Heart left ventricle (tissue), 16 donors: ENCODE data around the gene RBM22. TPM values are rescaled to one million over a fixed set of nuclear protein-coding genes. Genes with fewer than 3 reads are reported as not detected.

ENCODE experiments used
- ATAC-seq, 4 donors: fragments of 200-7000 bp; cut with Tn5 transposase; one replicate each; pipeline ENCODE4 v1.9.1; 2020 to 2022; ENCODE audit warnings: moderate library complexity in 4 of 4, mild to moderate bottlenecking in 3 of 4, moderate number of reproducible peaks in 1 of 4
- DNase-seq, 5 donors: peaks; one replicate each; pipeline ENCODE4 v3.0.0-alpha.2; 2020
- H3K27ac ChIP-seq, 12 donors: fragments of 200-600 bp; sonication (generic) in 4 of 12; one replicate each; pipeline versions ENCODE4 v1.5.0 to v1.8.0; 2016 to 2022; ENCODE audit warnings: mild to moderate bottlenecking in 2 of 12
- H3K27me3 ChIP-seq, 9 donors: fragments of 200-600 bp; sonication (generic) in 2 of 9; one replicate each; pipeline versions ENCODE4 v1.5.1 to v1.8.0; 2016 to 2022; ENCODE audit warnings: mild to moderate bottlenecking in 3 of 9
- H3K36me3 ChIP-seq, 9 donors: fragments of 200-600 bp; sonication (generic) in 2 of 9; one replicate each; pipeline versions ENCODE4 v1.5.0 to v1.8.0; 2018 to 2022; ENCODE audit warnings: mild to moderate bottlenecking in 2 of 9
- H3K4me1 ChIP-seq, 12 donors: fragments of 200-600 bp; sonication (generic) in 4 of 12; one replicate each; pipeline versions ENCODE4 v1.5.0 to v1.8.0; 2016 to 2022; ENCODE audit warnings: mild to moderate bottlenecking in 3 of 12
- H3K4me3 ChIP-seq, 12 donors: fragments of 200-600 bp; sonication (generic) in 4 of 12; one replicate each; pipeline versions ENCODE4 v1.5.0 to v1.8.0; 2017 to 2022; ENCODE audit warnings: mild to moderate bottlenecking in 9 of 12, moderate library complexity in 4 of 12
- H3K9me3 ChIP-seq, 12 donors: fragments of 200-600 bp; sonication (generic) in 4 of 12; one replicate each; pipeline versions ENCODE4 v1.5.0 to v1.8.0; 2016 to 2022; ENCODE audit warnings: mild to moderate bottlenecking in 1 of 12
- CTCF ChIP-seq, 12 donors: fragments of 200-600 bp; sonication (generic) in 4 of 12; IDR thresholded peaks; one replicate each; pipeline versions ENCODE4 v1.5.0 to v1.8.0; 2018 to 2022; ENCODE audit warnings: antibody characterized with exemption in 12 of 12, mild to moderate bottlenecking in 5 of 12
- POLR2A ChIP-seq, 2 donors: fragments of 450-650 bp; IDR thresholded peaks; one replicate each; pipeline ENCODE4 v1.6.1; 2017; ENCODE audit warnings: antibody characterized with exemption in 2 of 2, mild to moderate bottlenecking in 2 of 2, moderate library complexity in 2 of 2
- WGBS, 4 donors: extraction: QIAGEN DNeasy Blood & Tissue Kit in 2 of 4; methylation state at CpG; one replicate each; pipeline versions ENCODE4 v1.1.5 to v1.1.7; 2013 to 2018; 5-methylcytosine and 5-hydroxymethylcytosine counted together
- intact Hi-C, 10 donors: fragments of 100-400 bp; cut with DNase I; formaldehyde crosslinking; loops; one replicate each; pipeline versions ENCODE4 v1.11.1 to v1.14.2; 2022
- polyA plus RNA-seq, 2 donors: library from polyadenylated mRNA; stranded (reverse); fragments of 200-250 nt; gene quantifications; one replicate each; pipeline ENCODE4 v1.2.3, GENCODE V29; 2013
- total RNA-seq, 9 donors: library from RNA; depleted of rRNA in 2 of 9; stranded (reverse); fragments of >200 nt in 2 of 9; fragmentation: NEBNext Ultra II Directional in 3 of 9; extraction: Animal tissue kit (Norgen Biotek cat#: 25700) in 3 of 9; gene quantifications; one replicate each; pipeline versions ENCODE4 v1.1.0 to v1.2.4, GENCODE V29; 2016 to 2023
- donor health status: ischemic (EF 13 %, LVEDD 7.1; RV severe dilation, severe dysfunction).
- donor health status: healthy with polysubstance abuse.
- donor health status: DM: no; HTN: yes; CAD: no.
- donor health status: DM: no; HTN: no; CAD: no.
- donor health status: ischemic (EF 25% LVEDD 6.9; RV normal size, moderate dysfunction).
- donor health status: ischemic (EF 25% LVEDD 5.7; RV mildly dilated, moderate dysfunction).
- donor health status: healthy.
- donor health status: DM: yes; HTN: yes; CAD: no.
- donor health status: ischemic (EF 35%, LVEDD 5.7; RV mildly dilated, moderate dysfunction).
- donor health status: nonischemic (EF 11% LVEDD 7.7; RV severe dilation, severe dysfunction).
- donor health status: DM: yes; HTN: yes; CAD: no.
- donor health status: PGD.
- donor health status: ischemic (EF 29% LVEDD 5.4; RV normal size, mild dysfunction).
- donor health status: nonischemic (EF 23%, LVEDD 6.1; RV moderate dilation, normal function).

RBM22 gene
- total and polyA plus RNA-seq, 11 donors: 19.2 to 42.3 (median 26.7) TPM

GRCh38 chr5:150729859-150730258 lies 29.0 kb upstream of the RBM22 start:
- H3K36me3 ChIP-seq: peaks cover 0 to 96% (median 84%) of the 10 kb centered on the region in 9 donors
- no peaks in the 10 kb centered on the region for H3K9me3 ChIP-seq
- ATAC-seq (no peak), DNase-seq (no peak)
- H3K4me1 ChIP-seq: peaks cover 0 to 35% (median 0%) of the 10 kb centered on the region in 12 donors
- H3K4me3 ChIP-seq: no peak overlapping the region
- no peaks in the 10 kb centered on the region for H3K27me3 ChIP-seq
- TF ChIP-seq POLR2A (IDR thresholded peaks at IDR 0.05) (no peak), CTCF (IDR thresholded peaks at IDR 0.05) (no peak)
- H3K27ac ChIP-seq: no peak overlapping the region
- WGBS, 4 donors: 85 to 97% (median 96%) methylated on average over 4 of the region's 4 CpGs
- intact Hi-C loops: no loop called here

GRCh38 chr5:150723845-150724244 lies 23.0 kb upstream of the RBM22 start:
- Histone ChIP-seq H3K4me3 (no peak overlapping the region), H3K36me3 (peaks cover 0 to 98% (median 97%) of the 10 kb centered on the region in 9 donors), H3K4me1 (no peaks in the 10 kb centered on the region), H3K27ac (no peak overlapping the region), H3K27me3 (no peaks in the 10 kb centered on the region), H3K9me3 (no peaks in the 10 kb centered on the region)
- no peak for TF ChIP-seq POLR2A (IDR thresholded peaks at IDR 0.05)
- no peak for TF ChIP-seq CTCF (IDR thresholded peaks at IDR 0.05)
- 68 to 91% (median 91%) methylated on average over 2 of the region's 2 CpGs for WGBS, 4 donors
- ATAC-seq (no peak), DNase-seq (no peak)
- intact Hi-C loops: no loop called here

- peaks cover 0 to 8% (median 0%) of the 10 kb centered on the region in 12 donors for H3K4me1 ChIP-seq
- no peak for ATAC-seq
- DNase-seq: no peak
- no peak overlapping the region for H3K4me3 ChIP-seq
- intact Hi-C loops: loop anchor here in 3 of 10 donors (2.0 to 10.0 kb wide), 2 partner anchors 135 to 149 kb away; partner anchors contain the start of gene IRGM (in 2 of the 3)
- H3K27ac ChIP-seq: no peak overlapping the region
- no peaks in the 10 kb centered on the region for H3K9me3 ChIP-seq
- peaks cover 0 to 83% (median 73%) of the 10 kb centered on the region in 9 donors for H3K36me3 ChIP-seq
- no peaks in the 10 kb centered on the region for H3K27me3 ChIP-seq
- 56 to 60% (median 59%) methylated on average over 2 of the region's 2 CpGs for WGBS, 4 donors
- no peak for TF ChIP-seq POLR2A (IDR thresholded peaks at IDR 0.05)
- peak in 11 of 12 donors; percentile 9 to 50 (median 28) for TF ChIP-seq CTCF (IDR thresholded peaks at IDR 0.05)
Measured at GRCh38 chr5:150710165-150710564, 9.3 kb upstream of the RBM22 start.

- Histone ChIP-seq H3K27me3 (no peaks in the 10 kb centered on the region), H3K9me3 (no peaks in the 10 kb centered on the region), H3K36me3 (peaks cover 0 to 50% (median 41%) of the 10 kb centered on the region in 9 donors), H3K4me3 (no peak overlapping the region), H3K27ac (no peak overlapping the region), H3K4me1 (peaks cover 0 to 8% (median 0%) of the 10 kb centered on the region in 12 donors)
- 68 to 82% (median 72%) methylated on average over 4 of the region's 4 CpGs for WGBS, 4 donors
- no peak for DNase-seq
- intact Hi-C loops: loop anchor here in 3 of 10 donors (10.0 kb wide), 1 partner anchor 138 kb away; the partner anchor contains the start of gene IRGM (in 3 of the 3)
- no peak for ATAC-seq
- no peak for TF ChIP-seq CTCF (IDR thresholded peaks at IDR 0.05)
- no peak for TF ChIP-seq POLR2A (IDR thresholded peaks at IDR 0.05)
Measured at GRCh38 chr5:150706776-150707390, 6.0 kb upstream of the RBM22 start.
